Spinal cord (tissue), 10 donors: ENCODE results near the gene NES. TPM values are rescaled to one million over a fixed set of nuclear protein-coding genes. Genes with fewer than 3 reads are reported as not detected.

Experiments used
- DNase-seq, 6 donors: peaks; one replicate each; pipeline versions ENCODE4 v3.0.0 to v3.0.0-alpha.2; 2013 to 2015; ENCODE audit warnings: low spot score in 6 of 6, low read depth in 4 of 6
- H3K27ac ChIP-seq: one replicate; pipeline ENCODE4 v1.5.1; 2013; ENCODE audit warnings: low read depth, low read length, control low read depth
- H3K27me3 ChIP-seq: one replicate; pipeline ENCODE4 v1.6.1; 2013; ENCODE audit warnings: low read length; ENCODE audit not compliant: control insufficient read depth, insufficient read depth
- H3K36me3 ChIP-seq: one replicate; pipeline ENCODE4 v1.6.1; 2013; ENCODE audit warnings: low read length; ENCODE audit not compliant: control insufficient read depth, insufficient read depth
- H3K4me1 ChIP-seq: one replicate; pipeline ENCODE4 v1.6.1; 2013; ENCODE audit warnings: low read length; ENCODE audit not compliant: control insufficient read depth, insufficient read depth
- H3K4me3 ChIP-seq: one replicate; pipeline ENCODE4 v1.5.1; 2013; ENCODE audit warnings: low read depth, low read length, control low read depth
- H3K9me3 ChIP-seq: one replicate; pipeline ENCODE4 v1.6.1; 2013; ENCODE audit warnings: low read length; ENCODE audit not compliant: control insufficient read depth, insufficient read depth
- WGBS: methylation state at CpG from one replicate; pipeline ENCODE4 v1.1.5; 2013; ENCODE audit warnings: missing lambda C conversion rate; ENCODE audit not compliant: insufficient coverage; 5-methylcytosine and 5-hydroxymethylcytosine counted together
- polyA plus RNA-seq, 2 donors: library from polyadenylated mRNA; unstranded; fragments of 120-200 nt; gene quantifications; one replicate each; pipeline ENCODE4 v1.2.1, GENCODE V29; 2013; ENCODE audit not compliant: insufficient read length in 2 of 2
- total RNA-seq, 2 donors: library from RNA; depleted of rRNA in 1 of 2; stranded (reverse); fragments of 120-200 nt in 1 of 2; fragments of >200 nt in 1 of 2; gene quantifications; one replicate each; pipeline versions ENCODE4 v1.2.3 to v1.2.4, GENCODE V29; 2013 to 2014
- donor health status: healthy.

Gene NES
- total and polyA plus RNA-seq, 4 donors, result 37.9 to 111 (median 79.4) TPM

- no peak overlapping the region for H3K27ac ChIP-seq
- WGBS, result 74% methylated on average over 8 of the region's 12 CpGs
- no peak for DNase-seq
- peaks cover 42% of the 10 kb centered on the region for H3K4me1 ChIP-seq
- peaks cover 19% of the 10 kb centered on the region for H3K27me3 ChIP-seq
- H3K4me3 ChIP-seq, result no peak overlapping the region
- no peaks in the 10 kb centered on the region for H3K9me3 ChIP-seq
- H3K36me3 ChIP-seq, result peaks cover 2% of the 10 kb centered on the region
Measured at GRCh38 chr1:156693848-156694689, 16.9 kb upstream of the NES start.

- peaks cover 43% of the 10 kb centered on the region for H3K4me1 ChIP-seq
- DNase-seq, result no peak
- H3K36me3 ChIP-seq, result no peaks in the 10 kb centered on the region
- H3K9me3 ChIP-seq, result no peaks in the 10 kb centered on the region
- H3K4me3 ChIP-seq, result no peak overlapping the region
- WGBS, result 31% methylated on average over 15 of the region's 16 CpGs
- no peak overlapping the region for H3K27ac ChIP-seq
- peaks cover 19% of the 10 kb centered on the region for H3K27me3 ChIP-seq
Measured at GRCh38 chr1:156692925-156693847, 16.0 kb upstream of the NES start.

- Histone ChIP-seq H3K4me3 (no peak overlapping the region), H3K27me3 (peaks cover 19% of the 10 kb centered on the region), H3K9me3 (no peaks in the 10 kb centered on the region), H3K4me1 (peaks cover 43% of the 10 kb centered on the region), H3K27ac (no peak overlapping the region), H3K36me3 (no peaks in the 10 kb centered on the region)
- DNase-seq, result no peak
- 21% methylated on average over 13 of the region's 13 CpGs for WGBS
Measured at GRCh38 chr1:156692441-156692924, 15.3 kb upstream of the NES start.

- WGBS, result 41% methylated on average over 18 of the region's 20 CpGs
- H3K4me3 ChIP-seq, result no peak overlapping the region
- H3K9me3 ChIP-seq, result no peaks in the 10 kb centered on the region
- H3K36me3 ChIP-seq, result no peaks in the 10 kb centered on the region
- H3K27ac ChIP-seq, result no peak overlapping the region
- H3K27me3 ChIP-seq, result peaks cover 19% of the 10 kb centered on the region
- no peak for DNase-seq
- H3K4me1 ChIP-seq, result peaks cover 43% of the 10 kb centered on the region
Measured at GRCh38 chr1:156691665-156692440, 14.6 kb upstream of the NES start.

GRCh38 chr1:156691191-156691590 lies 14.0 kb upstream of the NES start:
- Histone ChIP-seq H3K27ac (no peak overlapping the region), H3K9me3 (no peaks in the 10 kb centered on the region), H3K27me3 (peaks cover 19% of the 10 kb centered on the region), H3K4me3 (no peak overlapping the region), H3K36me3 (no peaks in the 10 kb centered on the region), H3K4me1 (peaks cover 43% of the 10 kb centered on the region)
- 53% methylated on average over 9 of the region's 10 CpGs for WGBS
- DNase-seq, result no peak

GRCh38 chr1:156690675-156691036 lies 13.4 kb upstream of the NES start:
- H3K4me3 ChIP-seq, result no peak overlapping the region
- 38% methylated on average over 5 of the region's 8 CpGs for WGBS
- H3K4me1 ChIP-seq, result peaks cover 43% of the 10 kb centered on the region
- H3K9me3 ChIP-seq, result no peaks in the 10 kb centered on the region
- peaks cover 19% of the 10 kb centered on the region for H3K27me3 ChIP-seq
- DNase-seq, result no peak
- no peaks in the 10 kb centered on the region for H3K36me3 ChIP-seq
- no peak overlapping the region for H3K27ac ChIP-seq

GRCh38 chr1:156689953-156690674 lies 12.9 kb upstream of the NES start:
- DNase-seq, result peak in 2 of 6 donors; percentile 60 to 61
- WGBS, result 22% methylated on average over 9 of the region's 10 CpGs
- Histone ChIP-seq H3K9me3 (no peaks in the 10 kb centered on the region), H3K4me1 (peaks cover 43% of the 10 kb centered on the region), H3K36me3 (no peaks in the 10 kb centered on the region), H3K27me3 (peaks cover 19% of the 10 kb centered on the region), H3K4me3 (peak overlapping the region; percentile 32), H3K27ac (no peak overlapping the region)

- WGBS, result under 1% methylated on average over 20 of the region's 23 CpGs
- Histone ChIP-seq H3K9me3 (no peaks in the 10 kb centered on the region), H3K4me3 (peak overlapping the region; percentile 32), H3K4me1 (peaks cover 43% of the 10 kb centered on the region), H3K36me3 (no peaks in the 10 kb centered on the region), H3K27me3 (peaks cover 19% of the 10 kb centered on the region), H3K27ac (peak overlapping the region; percentile 15)
- DNase-seq, result peak in 3 of 6 donors; percentile 56 to 92 (median 91)
Measured at GRCh38 chr1:156689035-156689952, 12.1 kb upstream of the NES start.
